Fibroblast of villous mesenchyme (primary cell): ENCODE data around the gene ARL6IP1. TPM values are rescaled to one million over a fixed set of nuclear protein-coding genes. Genes with fewer than 3 reads are reported as not detected.

ENCODE experiments used
- DNase-seq: peaks from one replicate; pipeline ENCODE4 v3.0.0-alpha.2; 2010; ENCODE audit warnings: low read depth
- H3K4me3 ChIP-seq: 2 replicates; pipeline ENCODE4 v1.5.1; 2011; ENCODE audit warnings: low read depth, mild to moderate bottlenecking, low read length
- CTCF ChIP-seq: IDR thresholded peaks from 2 replicates; pipeline ENCODE4 v1.5.1; 2012; ENCODE audit warnings: low read depth, mild to moderate bottlenecking, low read length; ENCODE audit not compliant: insufficient read depth
- total RNA-seq: library from RNA; depleted of rRNA; stranded (reverse); fragments of >200 nt; gene quantifications from 2 replicates; pipeline ENCODE4 v1.2.3, GENCODE V29; 2012

The ARL6IP1 gene
- total RNA-seq, 1 donor, result 369 TPM

GRCh38 chr16:18800293-18800692 is 1.1 kb downstream of the ARL6IP1 start:
- peak overlapping the region; percentile 97 for H3K4me3 ChIP-seq
- peak; percentile 10 for DNase-seq
- no peak for TF ChIP-seq CTCF

- peak overlapping the region; percentile 97 for H3K4me3 ChIP-seq
- no peak for TF ChIP-seq CTCF
- no peak for DNase-seq
These were observed 1.8 kb downstream of the ARL6IP1 start for GRCh38 chr16:18799500-18799899.

- no peak for DNase-seq
- TF ChIP-seq CTCF, result no peak
- no peak overlapping the region for H3K4me3 ChIP-seq
These were observed 3.6 kb downstream of the ARL6IP1 start for GRCh38 chr16:18797746-18798145.

GRCh38 chr16:18796377-18796776 is 5.0 kb downstream of the ARL6IP1 start:
- DNase-seq, result no peak
- H3K4me3 ChIP-seq, result no peak overlapping the region
- no peak for TF ChIP-seq CTCF

- H3K4me3 ChIP-seq, result no peak overlapping the region
- TF ChIP-seq CTCF, result no peak
- DNase-seq, result no peak
These were observed 8.4 kb downstream of the ARL6IP1 start for GRCh38 chr16:18792836-18793433.

- peak; percentile 98 for DNase-seq
- no peak for TF ChIP-seq CTCF
- H3K4me3 ChIP-seq, result peak within 1 kb of the TSS; percentile 98
These were observed 11.3 kb downstream of the ARL6IP1 start, which contains the start of gene RPS15A for GRCh38 chr16:18789850-18790706. Gene RPS15A (minus strand): TSS chr16:18790334. CDS start chr16:18789113, 1,221 bp downstream.
